Femur (tissue), 1 donor: ENCODE data around the gene MRNIP.

ENCODE experiments used
- DNase-seq: peaks from one replicate; pipeline ENCODE4 v3.0.0-alpha.2; 2017

MRNIP gene

GRCh38 chr5:179788193-179788854 is 70.3 kb downstream of the MRNIP start:
- no peak for DNase-seq
